HepG2 (cell line): Measurements from ENCODE around the gene ZC3H18. TPM values are rescaled to one million over a fixed set of nuclear protein-coding genes. Genes with fewer than 3 reads are reported as not detected.

Source experiments
- MED13 ChIP-seq: sonication (generic); formaldehyde crosslinking; IDR thresholded peaks from 2 replicates; pipeline ENCODE4 v1.5.0; 2020; ENCODE audit warnings: missing genetic modification reagents
- MEIS2 ChIP-seq: sonication (generic); formaldehyde crosslinking; IDR thresholded peaks from 2 replicates; pipeline ENCODE4 v1.9.0; 2021; ENCODE audit warnings: mild to moderate bottlenecking, missing genetic modification reagents
- MXI1 ChIP-seq: IDR thresholded peaks from 3 replicates; pipeline ENCODE4 v1.6.1; 2012; ENCODE audit warnings: low read depth, low read length, inconsistent platforms, borderline replicate concordance
- TBL1XR1 ChIP-seq: fragments of 150-350 bp; IDR thresholded peaks from 2 replicates; pipeline ENCODE4 v1.6.1; 2014; ENCODE audit warnings: borderline replicate concordance, low read length; ENCODE audit not compliant: partially characterized antibody
- ZNF138 ChIP-seq: sonication (generic); formaldehyde crosslinking; IDR thresholded peaks from 2 replicates; pipeline ENCODE4 v1.5.0; 2020; ENCODE audit warnings: mild to moderate bottlenecking, low read depth, missing genetic modification reagents
- ZSCAN12 ChIP-seq: sonication (generic); formaldehyde crosslinking; IDR thresholded peaks from 2 replicates; pipeline ENCODE4 v1.9.0; 2021; ENCODE audit warnings: mild to moderate bottlenecking, missing genetic modification reagents
- polyA plus RNA-seq, 8 experiments: library from polyadenylated mRNA; depleted of rRNA in 3 of 8; stranded (reverse) in 7 of 8; unstranded in 1 of 8; fragments of >200 nt; fragmentation: Illumina TruSeq in 4 of 8; extraction: Trizol in 4 of 8; gene quantifications; 2 replicates each; pipeline versions ENCODE4 v1.2.1 to v1.2.3, GENCODE V29; 2011 to 2016; ENCODE audit warnings: low read depth in 4 of 8, missing spikeins in 1 of 8, mixed read lengths in 1 of 8; ENCODE audit not compliant: insufficient read depth in 1 of 8
- total RNA-seq, 5 experiments: library from RNA; depleted of rRNA; stranded (reverse); fragments of >200 nt; fragmentation: Illumina TruSeq; extraction: Trizol; gene quantifications; 2 replicates each; pipeline ENCODE4 v1.2.3, GENCODE V29; 2016; ENCODE audit warnings: low read depth in 1 of 5
- TF ChIP-seq, protein P1 (sequence below): sonication (generic); formaldehyde crosslinking; IDR thresholded peaks from 2 replicates; pipeline ENCODE4 v1.4.0; 2020; ENCODE audit warnings: mild to moderate bottlenecking, low read depth, missing genetic modification reagents
- TF ChIP-seq, protein P2 (sequence below): sonication (generic); formaldehyde crosslinking; conservative IDR thresholded peaks from 2 replicates; pipeline ENCODE4 v1.4.0; 2020; ENCODE audit warnings: mild to moderate bottlenecking, missing genetic modification reagents, moderate library complexity
- TF ChIP-seq, protein P3 (sequence below): IDR thresholded peaks from 2 replicates; pipeline ENCODE4 v1.6.1; 2016; ENCODE audit warnings: missing compliant biosample characterization, missing genetic modification reagents, borderline replicate concordance
- TF ChIP-seq, protein P4 (sequence below): sonication (generic); formaldehyde crosslinking; IDR thresholded peaks from 2 replicates; pipeline ENCODE4 v1.4.0; 2020; ENCODE audit warnings: mild to moderate bottlenecking, missing genetic modification reagents
- TF ChIP-seq, protein P5 (sequence below): sonication (generic); formaldehyde crosslinking; IDR thresholded peaks from 2 replicates; pipeline ENCODE4 v1.4.0; 2020; ENCODE audit warnings: missing genetic modification reagents, borderline replicate concordance

Gene ZC3H18
- total and polyA plus RNA-seq, 2 of the 13 experiments (the other 11 are each of a cell fraction or from before 2014, with no cell fraction given), result 11.2 to 27.4 TPM

DNA sequence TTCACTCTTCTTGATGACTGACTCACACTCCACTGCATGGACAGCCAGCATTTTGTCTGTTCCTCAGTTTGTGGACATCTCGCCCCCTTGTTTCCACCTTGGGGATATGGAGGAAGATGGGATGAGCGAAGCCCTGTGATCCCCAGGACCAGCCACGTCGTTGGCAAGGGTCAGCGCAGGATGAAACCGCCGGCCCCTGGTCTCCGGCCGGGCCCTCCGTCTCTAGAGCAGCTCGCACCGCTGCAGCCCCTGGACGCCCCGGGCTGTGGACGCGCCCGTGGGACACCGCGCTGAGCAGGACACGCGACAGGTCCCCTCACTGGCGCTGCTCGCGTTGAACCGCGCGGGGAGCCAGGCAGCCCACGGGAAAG, 604 bp upstream of the ZC3H18 start (continued):
- TF ChIP-seq, protein P1, sequence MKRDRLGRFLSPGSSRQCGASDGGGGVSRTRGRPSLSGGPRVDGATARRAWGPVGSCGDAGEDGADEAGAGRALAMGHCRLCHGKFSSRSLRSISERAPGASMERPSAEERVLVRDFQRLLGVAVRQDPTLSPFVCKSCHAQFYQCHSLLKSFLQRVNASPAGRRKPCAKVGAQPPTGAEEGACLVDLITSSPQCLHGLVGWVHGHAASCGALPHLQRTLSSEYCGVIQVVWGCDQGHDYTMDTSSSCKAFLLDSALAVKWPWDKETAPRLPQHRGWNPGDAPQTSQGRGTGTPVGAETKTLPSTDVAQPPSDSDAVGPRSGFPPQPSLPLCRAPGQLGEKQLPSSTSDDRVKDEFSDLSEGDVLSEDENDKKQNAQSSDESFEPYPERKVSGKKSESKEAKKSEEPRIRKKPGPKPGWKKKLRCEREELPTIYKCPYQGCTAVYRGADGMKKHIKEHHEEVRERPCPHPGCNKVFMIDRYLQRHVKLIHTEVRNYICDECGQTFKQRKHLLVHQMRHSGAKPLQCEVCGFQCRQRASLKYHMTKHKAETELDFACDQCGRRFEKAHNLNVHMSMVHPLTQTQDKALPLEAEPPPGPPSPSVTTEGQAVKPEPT (CRISPR knock-in tag), result no peak
- TF ChIP-seq TBL1XR1, result no peak
- TF ChIP-seq, protein P2, sequence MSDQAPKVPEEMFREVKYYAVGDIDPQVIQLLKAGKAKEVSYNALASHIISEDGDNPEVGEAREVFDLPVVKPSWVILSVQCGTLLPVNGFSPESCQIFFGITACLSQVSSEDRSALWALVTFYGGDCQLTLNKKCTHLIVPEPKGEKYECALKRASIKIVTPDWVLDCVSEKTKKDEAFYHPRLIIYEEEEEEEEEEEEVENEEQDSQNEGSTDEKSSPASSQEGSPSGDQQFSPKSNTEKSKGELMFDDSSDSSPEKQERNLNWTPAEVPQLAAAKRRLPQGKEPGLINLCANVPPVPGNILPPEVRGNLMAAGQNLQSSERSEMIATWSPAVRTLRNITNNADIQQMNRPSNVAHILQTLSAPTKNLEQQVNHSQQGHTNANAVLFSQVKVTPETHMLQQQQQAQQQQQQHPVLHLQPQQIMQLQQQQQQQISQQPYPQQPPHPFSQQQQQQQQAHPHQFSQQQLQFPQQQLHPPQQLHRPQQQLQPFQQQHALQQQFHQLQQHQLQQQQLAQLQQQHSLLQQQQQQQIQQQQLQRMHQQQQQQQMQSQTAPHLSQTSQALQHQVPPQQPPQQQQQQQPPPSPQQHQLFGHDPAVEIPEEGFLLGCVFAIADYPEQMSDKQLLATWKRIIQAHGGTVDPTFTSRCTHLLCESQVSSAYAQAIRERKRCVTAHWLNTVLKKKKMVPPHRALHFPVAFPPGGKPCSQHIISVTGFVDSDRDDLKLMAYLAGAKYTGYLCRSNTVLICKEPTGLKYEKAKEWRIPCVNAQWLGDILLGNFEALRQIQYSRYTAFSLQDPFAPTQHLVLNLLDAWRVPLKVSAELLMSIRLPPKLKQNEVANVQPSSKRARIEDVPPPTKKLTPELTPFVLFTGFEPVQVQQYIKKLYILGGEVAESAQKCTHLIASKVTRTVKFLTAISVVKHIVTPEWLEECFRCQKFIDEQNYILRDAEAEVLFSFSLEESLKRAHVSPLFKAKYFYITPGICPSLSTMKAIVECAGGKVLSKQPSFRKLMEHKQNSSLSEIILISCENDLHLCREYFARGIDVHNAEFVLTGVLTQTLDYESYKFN (CRISPR knock-in tag), result 0 out of 2 replicates have a peak, but pooled peaks have one; percentile 8
- TF ChIP-seq ZNF138, result 0 out of 2 replicates have a peak, but pooled peaks have one; percentile 79
- TF ChIP-seq MXI1, result no peak
- TF ChIP-seq, protein P3, sequence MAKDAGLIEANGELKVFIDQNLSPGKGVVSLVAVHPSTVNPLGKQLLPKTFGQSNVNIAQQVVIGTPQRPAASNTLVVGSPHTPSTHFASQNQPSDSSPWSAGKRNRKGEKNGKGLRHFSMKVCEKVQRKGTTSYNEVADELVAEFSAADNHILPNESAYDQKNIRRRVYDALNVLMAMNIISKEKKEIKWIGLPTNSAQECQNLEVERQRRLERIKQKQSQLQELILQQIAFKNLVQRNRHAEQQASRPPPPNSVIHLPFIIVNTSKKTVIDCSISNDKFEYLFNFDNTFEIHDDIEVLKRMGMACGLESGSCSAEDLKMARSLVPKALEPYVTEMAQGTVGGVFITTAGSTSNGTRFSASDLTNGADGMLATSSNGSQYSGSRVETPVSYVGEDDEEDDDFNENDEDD (CRISPR knock-in tag), result no peak
- TF ChIP-seq MED13, result no peak
- TF ChIP-seq, protein P4, sequence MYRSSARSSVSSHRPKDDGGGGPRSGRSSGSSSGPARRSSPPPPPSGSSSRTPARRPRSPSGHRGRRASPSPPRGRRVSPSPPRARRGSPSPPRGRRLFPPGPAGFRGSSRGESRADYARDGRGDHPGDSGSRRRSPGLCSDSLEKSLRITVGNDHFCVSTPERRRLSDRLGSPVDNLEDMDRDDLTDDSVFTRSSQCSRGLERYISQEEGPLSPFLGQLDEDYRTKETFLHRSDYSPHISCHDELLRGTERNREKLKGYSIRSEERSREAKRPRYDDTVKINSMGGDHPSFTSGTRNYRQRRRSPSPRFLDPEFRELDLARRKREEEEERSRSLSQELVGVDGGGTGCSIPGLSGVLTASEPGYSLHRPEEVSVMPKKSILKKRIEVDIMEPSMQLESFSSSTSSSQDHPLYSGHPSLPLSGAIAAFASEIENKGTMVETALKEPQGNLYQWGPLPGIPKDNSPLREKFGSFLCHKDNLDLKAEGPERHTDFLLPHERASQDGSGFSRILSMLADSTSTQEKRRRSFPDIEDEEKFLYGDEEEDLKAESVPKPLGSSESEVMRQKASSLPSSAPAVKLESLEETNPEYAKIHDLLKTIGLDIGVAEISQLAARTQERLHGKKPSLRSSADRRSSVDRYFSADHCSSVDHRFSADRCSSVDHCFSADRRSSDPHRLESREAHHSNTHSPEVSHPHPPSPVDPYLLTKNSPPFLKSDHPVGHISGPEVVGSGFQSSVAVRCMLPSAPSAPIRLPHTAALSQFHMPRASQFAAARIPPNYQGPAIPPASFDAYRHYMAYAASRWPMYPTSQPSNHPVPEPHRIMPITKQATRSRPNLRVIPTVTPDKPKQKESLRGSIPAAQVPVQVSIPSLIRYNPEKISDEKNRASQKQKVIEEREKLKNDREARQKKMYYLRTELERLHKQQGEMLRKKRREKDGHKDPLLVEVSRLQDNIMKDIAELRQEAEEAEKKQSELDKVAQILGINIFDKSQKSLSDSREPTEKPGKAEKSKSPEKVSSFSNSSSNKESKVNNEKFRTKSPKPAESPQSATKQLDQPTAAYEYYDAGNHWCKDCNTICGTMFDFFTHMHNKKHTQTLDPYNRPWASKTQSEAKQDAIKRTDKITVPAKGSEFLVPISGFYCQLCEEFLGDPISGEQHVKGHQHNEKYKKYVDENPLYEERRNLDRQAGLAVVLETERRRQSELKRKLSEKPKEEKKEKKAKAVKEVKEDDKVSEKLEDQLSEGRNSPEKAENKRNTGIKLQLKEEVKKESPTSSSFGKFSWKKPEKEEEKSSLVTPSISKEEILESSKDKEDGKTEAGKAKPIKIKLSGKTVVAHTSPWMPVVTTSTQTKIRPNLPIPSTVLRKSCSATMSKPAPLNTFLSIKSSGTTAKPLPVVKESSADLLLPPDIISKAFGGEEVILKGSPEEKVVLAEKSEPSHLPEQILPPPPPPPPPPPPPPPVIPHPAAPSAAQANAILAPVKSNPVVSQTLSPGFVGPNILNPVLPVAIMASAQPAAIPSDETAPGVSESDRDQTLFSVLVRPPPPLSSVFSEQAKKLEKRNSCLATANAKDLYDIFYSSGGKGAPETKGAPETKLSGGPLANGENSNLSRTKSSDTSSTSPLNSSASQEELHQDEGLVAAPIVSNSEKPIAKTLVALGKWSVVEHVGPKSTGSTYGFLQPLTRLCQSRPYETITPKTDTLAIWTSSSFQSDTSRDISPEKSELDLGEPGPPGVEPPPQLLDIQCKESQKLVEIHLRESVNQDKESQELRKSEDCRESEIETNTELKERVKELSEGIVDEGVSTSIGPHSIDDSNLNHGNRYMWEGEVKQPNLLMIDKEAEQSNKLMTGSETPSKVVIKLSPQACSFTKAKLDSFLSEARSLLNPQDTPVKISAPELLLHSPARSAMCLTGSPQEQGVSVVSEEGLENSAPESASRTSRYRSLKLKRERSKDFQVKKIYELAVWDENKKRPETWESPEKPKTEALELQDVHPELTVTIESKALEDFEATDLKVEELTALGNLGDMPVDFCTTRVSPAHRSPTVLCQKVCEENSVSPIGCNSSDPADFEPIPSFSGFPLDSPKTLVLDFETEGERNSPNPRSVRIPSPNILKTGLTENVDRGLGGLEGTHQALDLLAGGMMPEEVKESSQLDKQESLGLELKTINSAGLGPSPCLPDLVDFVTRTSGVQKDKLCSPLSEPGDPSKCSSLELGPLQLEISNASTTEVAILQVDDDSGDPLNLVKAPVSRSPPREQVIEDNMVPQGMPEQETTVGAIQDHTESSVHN (CRISPR knock-in tag), result peak; percentile 54; the same call in 1 of the 2 replicates
- TF ChIP-seq, protein P5, sequence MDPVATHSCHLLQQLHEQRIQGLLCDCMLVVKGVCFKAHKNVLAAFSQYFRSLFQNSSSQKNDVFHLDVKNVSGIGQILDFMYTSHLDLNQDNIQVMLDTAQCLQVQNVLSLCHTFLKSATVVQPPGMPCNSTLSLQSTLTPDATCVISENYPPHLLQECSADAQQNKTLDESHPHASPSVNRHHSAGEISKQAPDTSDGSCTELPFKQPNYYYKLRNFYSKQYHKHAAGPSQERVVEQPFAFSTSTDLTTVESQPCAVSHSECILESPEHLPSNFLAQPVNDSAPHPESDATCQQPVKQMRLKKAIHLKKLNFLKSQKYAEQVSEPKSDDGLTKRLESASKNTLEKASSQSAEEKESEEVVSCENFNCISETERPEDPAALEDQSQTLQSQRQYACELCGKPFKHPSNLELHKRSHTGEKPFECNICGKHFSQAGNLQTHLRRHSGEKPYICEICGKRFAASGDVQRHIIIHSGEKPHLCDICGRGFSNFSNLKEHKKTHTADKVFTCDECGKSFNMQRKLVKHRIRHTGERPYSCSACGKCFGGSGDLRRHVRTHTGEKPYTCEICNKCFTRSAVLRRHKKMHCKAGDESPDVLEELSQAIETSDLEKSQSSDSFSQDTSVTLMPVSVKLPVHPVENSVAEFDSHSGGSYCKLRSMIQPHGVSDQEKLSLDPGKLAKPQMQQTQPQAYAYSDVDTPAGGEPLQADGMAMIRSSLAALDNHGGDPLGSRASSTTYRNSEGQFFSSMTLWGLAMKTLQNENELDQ (CRISPR knock-in tag), result no peak
- no peak for TF ChIP-seq ZSCAN12 (CRISPR knock-in tag)
- TF ChIP-seq MEIS2 (CRISPR knock-in tag), result no peak
